GM21619 (cell line): ENCODE measurements around the gene OSBPL5.

Experiments
- ATAC-seq: cut with Tn5 transposase; IDR thresholded peaks from one replicate; pipeline ENCODE4 v1.9.1; 2021; ENCODE audit not compliant: unreplicated experiment

OSBPL5 gene

GRCh38 chr11:3041699-3042441 is 123.2 kb downstream of the OSBPL5 start:
- ATAC-seq, result no peak

GRCh38 chr11:3040881-3041280 is 124.2 kb downstream of the OSBPL5 start:
- no peak for ATAC-seq

GRCh38 chr11:3037945-3038271 is 127.2 kb downstream of the OSBPL5 start:
- no peak for ATAC-seq
